Activated CD8-positive, alpha-beta memory T cell treated with anti-CD3 and anti-CD28 coated beads for 48 hours (primary cell): Measurements from ENCODE around the gene HUNK.

Source experiments
- DNase-seq, 3 experiments: peaks; one replicate each; pipeline ENCODE4 v3.0.0-alpha.2; 2020; ENCODE audit warnings: low read depth in 2 of 3, low spot score in 2 of 3

HUNK gene

GRCh38 chr21:31948676-31949075 is 75.9 kb downstream of the HUNK start:
- no peak for DNase-seq

DNA sequence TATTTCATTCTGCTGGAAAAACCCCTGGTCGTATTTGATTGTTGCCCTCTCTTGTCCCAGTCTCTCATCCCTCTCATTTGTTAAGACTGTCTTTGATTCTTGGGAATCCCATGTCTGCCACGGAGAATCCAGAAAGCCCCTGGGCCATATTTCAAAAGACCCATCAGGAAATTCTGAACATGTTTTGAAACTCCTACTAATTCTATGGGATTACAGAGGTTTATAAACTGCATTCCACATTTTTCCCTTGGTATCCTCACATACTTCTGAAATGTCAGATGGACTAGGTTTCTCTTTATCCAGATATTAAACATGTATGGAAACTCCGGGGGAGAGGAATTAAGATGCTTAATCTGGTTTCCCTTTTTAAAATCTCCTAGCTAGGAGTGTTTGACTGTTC is 80.0 kb downstream of the HUNK start:
- no peak for DNase-seq

GRCh38 chr21:31957631-31958030 is 84.8 kb downstream of the HUNK start:
- DNase-seq: no peak

GRCh38 chr21:31959881-31960280 is 87.1 kb downstream of the HUNK start:
- no peak for DNase-seq

DNA sequence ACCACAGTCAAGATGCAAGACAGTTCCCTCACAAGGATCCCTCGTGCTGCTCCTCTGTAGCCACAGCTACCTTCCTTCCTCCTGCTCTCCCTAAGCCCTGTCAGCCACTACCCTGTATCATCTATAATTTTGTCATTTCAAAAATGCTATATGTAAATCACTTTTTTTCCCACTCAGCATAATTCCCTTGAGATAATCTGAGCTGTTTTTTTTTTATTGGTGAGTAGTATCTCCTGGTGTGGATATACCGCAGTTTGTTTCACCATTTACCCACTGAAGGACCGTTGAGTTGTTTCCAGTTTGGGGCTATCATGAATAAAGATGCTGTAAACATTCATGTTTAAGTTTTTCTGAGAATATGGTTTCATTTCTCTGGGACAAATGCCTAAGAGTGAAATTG is 88.2 kb downstream of the HUNK start:
- no peak for DNase-seq

DNA sequence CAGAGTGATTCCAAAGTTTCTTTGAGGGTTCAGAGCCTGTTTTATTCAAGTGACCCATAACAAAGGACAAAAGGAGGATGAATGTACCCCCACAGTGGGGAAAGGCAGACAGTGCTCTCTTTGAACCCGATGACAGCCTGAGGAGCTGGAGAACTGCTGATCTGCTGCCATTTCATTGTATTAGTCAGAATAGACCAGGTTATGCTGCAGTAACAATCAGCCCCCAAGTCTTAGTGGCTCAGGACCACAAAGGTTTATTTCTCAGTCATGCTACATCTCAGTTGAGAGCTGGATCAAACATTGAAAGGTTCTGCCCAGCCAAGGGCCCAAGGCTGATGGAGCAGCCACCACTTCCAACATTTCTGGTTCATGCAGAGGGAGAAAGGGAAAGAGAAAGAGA is 88.9 kb downstream of the HUNK start:
- no peak for DNase-seq

GRCh38 chr21:31964692-31965091 is 91.9 kb downstream of the HUNK start:
- no peak for DNase-seq

DNA sequence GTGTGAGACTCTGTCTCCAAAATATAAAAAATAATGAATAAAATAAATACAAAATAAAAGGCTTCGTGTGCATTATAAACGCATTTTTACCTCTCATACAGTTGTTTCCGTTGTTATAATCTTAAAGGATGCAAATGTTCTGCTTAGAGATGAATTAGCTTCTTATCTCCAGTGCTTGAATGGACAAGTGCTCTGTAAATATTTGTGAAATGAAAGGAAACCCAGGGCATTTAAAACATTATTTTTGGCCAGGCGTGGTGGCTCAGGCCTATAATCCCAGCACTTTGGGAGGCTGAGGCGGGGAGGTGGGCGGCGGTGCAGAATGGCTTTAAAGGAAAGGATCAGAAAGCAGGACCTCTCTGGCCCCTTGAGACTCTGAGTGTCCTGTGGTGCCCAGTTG is 94.5 kb downstream of the HUNK start:
- DNase-seq: no peak

- DNase-seq: no peak
Observed at GRCh38 chr21:31972622-31973021, 99.8 kb downstream of the HUNK start.

DNA sequence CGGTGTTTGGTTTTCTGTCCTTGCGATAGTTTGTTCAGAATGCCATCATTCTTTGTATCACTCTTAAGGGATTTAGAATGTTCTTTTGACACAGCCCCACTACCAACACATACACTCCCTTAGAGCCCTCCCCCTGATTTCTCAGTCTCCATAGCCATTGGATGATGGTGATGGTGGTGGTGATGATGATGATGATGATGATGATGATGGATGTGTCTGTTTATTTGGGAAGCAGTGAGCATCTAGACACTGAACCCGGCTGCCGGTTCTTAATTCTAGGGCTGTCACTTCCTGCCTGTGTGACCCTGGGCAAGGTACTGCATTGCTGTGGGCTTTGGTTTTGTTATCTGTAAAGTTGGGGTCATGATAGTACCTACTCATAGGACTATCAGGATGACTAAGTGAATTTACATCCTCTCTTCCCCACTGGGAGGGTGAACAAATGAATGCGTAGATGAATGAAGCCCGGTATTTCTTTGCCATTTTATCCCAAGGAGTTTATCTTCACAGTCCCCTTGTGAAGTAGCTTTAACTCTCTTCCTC is 100.7 kb downstream of the HUNK start:
- DNase-seq: no peak

DNA sequence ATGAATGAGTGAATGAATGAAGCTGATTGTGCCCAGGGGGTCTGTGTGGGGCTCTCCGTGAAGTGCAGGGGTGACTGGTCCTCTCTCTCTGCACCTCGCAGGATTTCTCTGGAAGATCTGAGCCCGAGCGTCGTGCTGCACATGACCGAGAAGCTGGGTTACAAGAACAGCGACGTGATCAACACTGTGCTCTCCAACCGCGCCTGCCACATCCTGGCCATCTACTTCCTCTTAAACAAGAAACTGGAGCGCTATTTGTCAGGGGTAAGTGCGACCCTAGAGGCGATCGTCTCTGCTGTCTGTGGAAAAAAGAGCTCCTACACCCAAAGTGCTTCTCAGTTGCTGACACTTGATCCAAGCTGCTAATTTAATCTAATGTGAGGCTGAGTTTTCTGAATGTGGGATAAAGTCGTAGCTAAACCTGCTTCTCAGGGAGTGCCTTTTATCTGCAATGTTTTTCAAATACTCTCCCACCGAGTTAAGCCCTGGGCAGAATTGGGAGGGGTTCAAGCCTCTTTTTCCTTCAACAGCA is 101.7 kb downstream of the HUNK start:
- peak in 1 of 3 experiments; percentile 2 for DNase-seq

DNA sequence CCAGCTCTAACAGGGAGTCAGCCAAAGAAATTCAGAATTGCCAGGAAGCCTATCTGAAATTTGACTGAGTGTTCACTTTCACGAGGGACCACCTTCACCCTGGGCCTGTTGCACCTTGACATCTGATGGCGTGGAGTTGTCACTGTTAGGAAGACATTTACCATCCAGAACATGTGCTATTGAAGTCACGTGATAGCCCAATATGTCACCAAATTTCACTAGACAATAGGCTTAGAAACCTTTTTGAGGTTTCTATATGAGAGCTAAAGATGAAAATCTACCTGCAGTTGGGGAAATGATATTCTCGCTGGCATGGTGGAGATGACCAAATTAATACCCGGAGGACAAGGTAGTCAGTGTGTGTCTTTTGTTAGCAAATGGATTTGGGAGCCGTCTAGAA is 102.7 kb downstream of the HUNK start:
- no peak for DNase-seq

DNA sequence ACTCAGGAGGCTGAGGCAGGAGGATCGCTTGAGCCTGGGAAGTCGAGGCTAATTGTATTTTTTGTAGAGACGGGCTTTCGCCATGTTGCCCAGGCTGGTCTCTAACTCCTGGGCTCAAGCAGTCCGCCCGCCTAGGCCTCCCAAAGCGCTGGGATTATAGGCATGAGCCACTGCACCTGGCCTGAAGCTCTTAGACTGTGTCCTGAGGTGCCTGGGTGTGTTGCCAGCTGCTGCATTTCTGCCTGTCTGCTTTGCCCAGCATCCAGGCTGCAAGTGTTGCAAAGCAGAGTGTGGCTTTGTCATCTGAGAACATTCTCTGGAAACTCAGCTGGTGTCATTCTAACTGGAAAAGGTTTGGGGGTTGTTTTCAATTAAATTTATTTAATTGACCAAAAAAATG is 105.0 kb downstream of the HUNK start:
- no peak for DNase-seq

DNA sequence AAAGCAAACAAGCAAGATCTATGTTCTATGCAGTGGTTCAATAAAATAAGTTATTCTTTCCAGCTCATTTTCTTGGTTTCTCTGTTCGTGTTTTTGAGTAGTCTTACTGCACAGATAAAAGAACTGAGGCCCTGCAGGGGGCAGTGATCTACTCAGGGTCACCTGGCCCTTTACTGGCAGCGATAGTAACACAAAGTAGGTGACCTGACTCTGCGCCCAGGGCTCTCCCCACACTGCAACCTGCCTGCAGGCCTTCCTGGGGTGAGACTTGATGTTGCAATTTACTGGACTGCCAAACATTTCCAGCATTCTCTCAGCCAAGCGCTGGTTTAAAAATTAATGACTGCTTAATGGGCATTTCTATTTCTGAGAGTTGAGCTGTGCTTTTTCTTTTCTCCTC is 110.3 kb downstream of the HUNK start:
- DNase-seq: no peak

GRCh38 chr21:31983554-31983953 is 110.7 kb downstream of the HUNK start:
- no peak for DNase-seq

GRCh38 chr21:31985398-31985797 is 112.6 kb downstream of the HUNK start:
- no peak for DNase-seq

GRCh38 chr21:31986035-31986856 is 113.4 kb downstream of the HUNK start:
- DNase-seq: no peak

DNA sequence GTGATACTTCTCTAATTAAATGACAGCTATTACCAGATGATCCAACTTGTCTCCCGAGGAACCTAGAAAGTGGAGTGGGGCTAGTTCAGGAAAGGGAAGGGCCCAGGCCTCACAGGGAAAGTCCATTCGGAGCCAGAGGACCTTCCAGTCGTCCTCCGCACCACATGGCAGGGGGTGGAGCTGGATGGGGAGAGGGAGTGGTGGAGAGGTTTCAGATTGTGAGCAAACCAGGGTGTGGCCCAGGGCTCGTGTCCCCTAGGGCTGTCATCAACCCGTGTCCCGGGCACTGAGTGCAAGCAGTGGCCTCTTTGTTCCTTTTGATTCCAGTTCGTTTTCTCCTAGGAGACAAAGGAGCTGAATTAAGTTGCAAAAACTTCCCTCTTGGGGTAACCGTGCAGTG is 114.9 kb downstream of the HUNK start:
- DNase-seq: no peak

DNA sequence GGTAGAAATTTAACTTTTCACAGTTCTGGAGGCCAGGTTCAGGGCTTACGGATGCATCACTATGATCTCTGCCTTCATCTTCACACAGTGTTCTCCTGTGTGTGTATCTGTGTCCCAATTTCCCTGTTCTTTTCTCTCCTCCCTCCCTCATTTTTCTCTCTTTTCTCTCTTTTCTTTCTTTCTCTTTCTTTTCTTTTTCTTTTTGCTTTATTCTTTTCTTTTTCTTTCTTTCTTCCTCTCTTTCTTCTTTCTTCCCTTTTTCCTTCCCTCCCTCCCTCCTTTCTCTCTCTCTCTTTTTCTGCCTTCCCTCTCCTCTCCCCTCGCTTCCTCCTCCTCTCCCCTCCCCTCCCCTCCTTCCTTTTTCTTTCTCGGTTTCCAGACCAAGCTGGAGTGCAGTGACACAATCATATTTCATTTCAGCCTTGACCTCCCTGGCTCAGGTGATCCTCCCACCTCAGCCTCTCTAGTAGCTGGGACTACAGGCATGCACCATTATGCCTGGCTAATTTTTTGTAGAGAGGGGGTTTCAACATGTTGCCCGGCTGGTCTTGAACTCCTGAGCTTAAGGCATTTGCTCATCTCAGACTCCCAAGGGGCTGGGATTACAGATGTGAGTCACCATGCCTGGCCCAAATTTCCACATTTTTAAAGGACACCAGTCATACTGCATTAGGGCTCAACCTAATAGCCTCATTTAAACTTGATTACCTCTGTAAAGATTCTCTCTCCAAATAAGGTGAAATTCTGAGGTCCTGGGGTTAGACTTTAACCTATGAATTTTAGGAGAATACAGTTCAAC is 115.9 kb downstream of the HUNK start:
- DNase-seq: no peak

- DNase-seq: no peak
Observed at GRCh38 chr21:31991356-31992331, 118.8 kb downstream of the HUNK start.

DNA sequence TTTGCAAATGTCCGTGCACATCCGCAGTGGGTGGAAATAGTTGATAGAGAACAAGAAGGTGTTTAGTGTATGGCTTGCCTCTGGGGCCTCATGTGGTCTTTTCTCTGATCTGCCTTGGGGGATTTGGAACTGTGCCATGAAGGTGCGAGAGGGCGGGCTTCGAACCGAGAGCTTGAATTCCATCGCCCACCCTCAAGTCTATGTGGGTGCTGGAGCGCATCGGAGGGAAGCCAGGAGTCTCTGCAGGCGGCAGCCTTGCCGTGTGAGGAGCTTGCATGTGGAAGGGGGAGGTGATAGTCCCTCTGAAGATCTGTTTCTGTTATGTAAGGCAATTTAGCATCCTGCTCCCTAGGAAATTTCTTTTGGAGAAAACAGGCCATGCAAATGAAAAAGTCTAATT is 119.6 kb downstream of the HUNK start:
- no peak for DNase-seq
